OCI-LY7 (cell line): Measurements from ENCODE around the gene SLC5A11. TPM values are rescaled to one million over a fixed set of nuclear protein-coding genes. Genes with fewer than 3 reads are reported as not detected.
"Not testable (repeated sequence)": the region's sequence is repeated elsewhere in the genome, so short reads cannot be mapped to it uniquely, and the experiment has no call there.

Experiments
- BruUV-seq: library from RNA; stranded (reverse); fragments of 400-500 nt; replicated peaks from 2 replicates; lab custom pipeline; 2021; lab: Mats Ljungman, UMichigan
- CTCF ChIA-PET: fragments of 300-600 bp; sonication (Branson Sonifier 250); formaldehyde crosslinking; loops from one replicate; lab custom pipeline; 2022; ENCODE audit warnings: antibody characterized with exemption; ENCODE audit not compliant: unreplicated experiment; lab: Charles Lee
- POLR2A ChIA-PET: fragments of 300-600 bp; sonication (Branson Sonifier 250); formaldehyde crosslinking; loops from one replicate; lab custom pipeline; 2022; ENCODE audit warnings: antibody characterized with exemption; lab: Charles Lee
- DNase-seq: peaks from one replicate; pipeline ENCODE4 v3.0.0-alpha.2; 2015; ENCODE audit warnings: low spot score
- H2AFZ ChIP-seq: fragments of 200-600 bp; sonication (generic), shearing (Covaris generic); 2 replicates; pipeline ENCODE4 v1.6.1; 2014; ENCODE audit warnings: mild to moderate bottlenecking, antibody characterized with exemption, low read length, moderate library complexity
- H3K27ac ChIP-seq: fragments of 200-600 bp; sonication (generic); 2 replicates; pipeline ENCODE4 v1.5.1; 2014; ENCODE audit warnings: mixed run types, low read depth, mild to moderate bottlenecking, moderate library complexity, low read length, inconsistent platforms; ENCODE audit not compliant: poor library complexity, severe bottlenecking
- H3K36me3 ChIP-seq: fragments of 200-600 bp; sonication (generic); 2 replicates; pipeline ENCODE4 v1.6.1; 2014; ENCODE audit warnings: mild to moderate bottlenecking, antibody characterized with exemption, low read length, moderate library complexity, mixed read lengths; ENCODE audit not compliant: insufficient read depth
- H3K4me1 ChIP-seq: fragments of 200-600 bp; sonication (generic); 2 replicates; pipeline ENCODE4 v1.5.1; 2014; ENCODE audit warnings: mild to moderate bottlenecking, low read length; ENCODE audit not compliant: insufficient read depth, poor library complexity, severe bottlenecking
- H3K4me2 ChIP-seq: fragments of 200-600 bp; sonication (generic); 2 replicates; pipeline ENCODE4 v1.6.1; 2014; ENCODE audit warnings: mild to moderate bottlenecking, low read length
- H3K4me3 ChIP-seq: fragments of 200-600 bp; sonication (generic); 2 replicates; pipeline ENCODE4 v1.5.1; 2014; ENCODE audit warnings: mild to moderate bottlenecking, low read depth, low read length; ENCODE audit not compliant: poor library complexity, severe bottlenecking
- H3K79me2 ChIP-seq: fragments of 200-600 bp; sonication (generic); 2 replicates; pipeline ENCODE4 v1.6.1; 2016; ENCODE audit warnings: low read depth, mild to moderate bottlenecking, low read length, moderate library complexity, mixed read lengths; ENCODE audit not compliant: insufficient read depth
- H3K9me2 ChIP-seq: fragments of 200-600 bp; sonication (generic); 2 replicates; pipeline ENCODE4 v1.6.1; 2016; ENCODE audit warnings: mild to moderate bottlenecking, low read length, mixed read lengths; ENCODE audit not compliant: insufficient read depth
- H3K9me3 ChIP-seq: fragments of 200-600 bp; sonication (generic); 2 replicates; pipeline ENCODE4 v1.6.1; 2014; ENCODE audit warnings: mild to moderate bottlenecking, mixed run types, low read length, mixed read lengths
- H4K20me1 ChIP-seq: fragments of 200-600 bp; sonication (generic); 2 replicates; pipeline ENCODE4 v1.6.1; 2014; ENCODE audit warnings: mild to moderate bottlenecking, antibody characterized with exemption, low read length, moderate library complexity, mixed read lengths; ENCODE audit not compliant: insufficient read depth
- EZH2phosphoT487 ChIP-seq: fragments of 200-600 bp; sonication (generic); IDR thresholded peaks from 2 replicates; pipeline ENCODE4 v1.6.1; 2018; ENCODE audit warnings: low read depth, borderline replicate concordance, mild to moderate bottlenecking, mixed run types, antibody characterized with exemption, low read length, moderate library complexity, mixed read lengths
- intact Hi-C: fragments of 100-400 bp; cut with micrococcal nuclease; formaldehyde crosslinking; loops from one replicate; pipeline ENCODE4 v1.10.0; 2022; ENCODE audit not compliant: unreplicated experiment
- total RNA-seq, 2 experiments: library from RNA; depleted of rRNA in 1 of 2; stranded (reverse); fragments of >200 nt in 1 of 2; shearing (Covaris generic) in 1 of 2; gene quantifications; 2 replicates each; pipeline ENCODE4 v1.2.3, GENCODE V29; 2014 to 2022
- TF ChIP-seq, protein P1 (sequence below): fragments of 200-600 bp; sonication (generic); conservative IDR thresholded peaks from 2 replicates; pipeline ENCODE4 v1.5.1; 2014; ENCODE audit warnings: mild to moderate bottlenecking, antibody characterized with exemption, low read length, moderate library complexity, mixed read lengths

Gene SLC5A11
- total RNA-seq, 2 experiments from 2014 or later = 1.0 TPM

DNA sequence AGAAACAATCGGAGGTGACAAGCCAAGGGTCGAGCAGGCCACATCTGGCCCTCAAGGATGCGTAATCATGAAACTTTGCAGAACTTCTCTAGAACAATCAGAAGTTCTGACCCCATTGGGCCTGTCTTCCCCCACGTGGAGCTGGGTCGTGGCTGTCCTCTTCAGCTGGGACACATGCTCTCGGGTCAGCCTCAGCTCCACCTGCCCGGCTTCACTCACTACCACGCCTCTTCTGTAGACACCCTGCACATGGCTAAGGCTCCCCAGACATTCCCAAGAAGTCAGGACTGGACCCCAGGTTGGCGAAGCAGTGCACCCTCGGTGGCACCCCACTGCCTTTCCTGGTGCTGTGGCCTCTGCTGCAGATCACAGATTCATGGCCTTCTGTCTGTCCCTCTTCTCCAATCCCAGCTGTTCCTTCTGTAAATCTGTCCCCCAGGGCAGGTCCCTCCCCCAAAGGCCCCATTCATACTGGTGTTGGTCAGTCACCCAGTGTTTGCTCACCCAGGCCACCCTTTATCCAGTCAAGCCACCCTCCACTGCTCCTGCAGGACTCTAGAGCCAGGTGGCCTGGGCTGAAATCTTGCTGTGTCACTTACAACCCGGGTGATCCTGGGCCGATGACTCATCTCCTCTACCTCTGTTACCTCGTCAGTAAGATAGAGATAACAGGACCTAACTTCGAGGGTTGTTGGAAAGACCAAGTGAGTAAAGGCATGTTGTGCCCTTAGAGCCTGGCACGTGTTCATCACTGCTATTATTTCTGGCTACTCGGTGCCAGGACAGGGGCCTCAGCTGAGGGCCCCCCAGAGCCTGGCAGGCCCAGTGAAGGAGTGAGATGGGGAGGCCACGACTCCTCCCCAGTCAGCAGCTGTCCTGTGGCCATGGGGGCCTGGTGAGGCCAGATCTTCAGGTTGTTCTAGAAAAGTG, 1.4 kb upstream of the SLC5A11 start:
- BruUV-seq = no TSS peak
- Histone ChIP-seq H3K9me3 (no peaks in the 10 kb centered on the region), H3K9me2 (no peaks in the 10 kb centered on the region), H2AFZ (no peak overlapping the region), H3K36me3 (no peaks in the 10 kb centered on the region), H3K4me1 (no peaks in the 10 kb centered on the region), H3K27ac (no peak overlapping the region), H4K20me1 (no peaks in the 10 kb centered on the region), H3K79me2 (no peaks in the 10 kb centered on the region), H3K4me3 (no peak overlapping the region), H3K4me2 (no peak overlapping the region)
- POLR2A ChIA-PET = no interaction called here
- DNase-seq = no peak
- intact Hi-C loops = no loop called here
- TF ChIP-seq EZH2phosphoT487 = no peak
- TF ChIP-seq, protein P1, sequence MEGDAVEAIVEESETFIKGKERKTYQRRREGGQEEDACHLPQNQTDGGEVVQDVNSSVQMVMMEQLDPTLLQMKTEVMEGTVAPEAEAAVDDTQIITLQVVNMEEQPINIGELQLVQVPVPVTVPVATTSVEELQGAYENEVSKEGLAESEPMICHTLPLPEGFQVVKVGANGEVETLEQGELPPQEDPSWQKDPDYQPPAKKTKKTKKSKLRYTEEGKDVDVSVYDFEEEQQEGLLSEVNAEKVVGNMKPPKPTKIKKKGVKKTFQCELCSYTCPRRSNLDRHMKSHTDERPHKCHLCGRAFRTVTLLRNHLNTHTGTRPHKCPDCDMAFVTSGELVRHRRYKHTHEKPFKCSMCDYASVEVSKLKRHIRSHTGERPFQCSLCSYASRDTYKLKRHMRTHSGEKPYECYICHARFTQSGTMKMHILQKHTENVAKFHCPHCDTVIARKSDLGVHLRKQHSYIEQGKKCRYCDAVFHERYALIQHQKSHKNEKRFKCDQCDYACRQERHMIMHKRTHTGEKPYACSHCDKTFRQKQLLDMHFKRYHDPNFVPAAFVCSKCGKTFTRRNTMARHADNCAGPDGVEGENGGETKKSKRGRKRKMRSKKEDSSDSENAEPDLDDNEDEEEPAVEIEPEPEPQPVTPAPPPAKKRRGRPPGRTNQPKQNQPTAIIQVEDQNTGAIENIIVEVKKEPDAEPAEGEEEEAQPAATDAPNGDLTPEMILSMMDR = no peak
- CTCF ChIA-PET = no interaction called here

DNA sequence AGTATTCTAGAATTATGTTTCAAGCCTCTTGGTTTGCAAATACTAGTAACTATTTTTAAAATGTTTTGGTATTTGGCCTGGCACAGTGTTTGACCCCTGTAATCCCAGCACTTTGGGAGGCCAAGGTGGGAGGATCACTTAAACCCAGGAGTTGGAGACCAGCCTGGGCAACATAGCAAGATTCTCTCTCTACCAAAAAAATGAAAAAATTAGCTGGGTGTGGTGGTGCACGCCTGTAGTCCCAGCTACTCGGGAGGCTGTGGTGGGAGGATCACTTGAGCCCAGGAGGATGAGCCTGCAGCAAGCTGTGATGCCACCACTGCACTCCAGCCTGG, 765 bp upstream of the SLC5A11 start:
- not testable (repeated sequence) for H4K20me1 ChIP-seq, DNase-seq

DNA sequence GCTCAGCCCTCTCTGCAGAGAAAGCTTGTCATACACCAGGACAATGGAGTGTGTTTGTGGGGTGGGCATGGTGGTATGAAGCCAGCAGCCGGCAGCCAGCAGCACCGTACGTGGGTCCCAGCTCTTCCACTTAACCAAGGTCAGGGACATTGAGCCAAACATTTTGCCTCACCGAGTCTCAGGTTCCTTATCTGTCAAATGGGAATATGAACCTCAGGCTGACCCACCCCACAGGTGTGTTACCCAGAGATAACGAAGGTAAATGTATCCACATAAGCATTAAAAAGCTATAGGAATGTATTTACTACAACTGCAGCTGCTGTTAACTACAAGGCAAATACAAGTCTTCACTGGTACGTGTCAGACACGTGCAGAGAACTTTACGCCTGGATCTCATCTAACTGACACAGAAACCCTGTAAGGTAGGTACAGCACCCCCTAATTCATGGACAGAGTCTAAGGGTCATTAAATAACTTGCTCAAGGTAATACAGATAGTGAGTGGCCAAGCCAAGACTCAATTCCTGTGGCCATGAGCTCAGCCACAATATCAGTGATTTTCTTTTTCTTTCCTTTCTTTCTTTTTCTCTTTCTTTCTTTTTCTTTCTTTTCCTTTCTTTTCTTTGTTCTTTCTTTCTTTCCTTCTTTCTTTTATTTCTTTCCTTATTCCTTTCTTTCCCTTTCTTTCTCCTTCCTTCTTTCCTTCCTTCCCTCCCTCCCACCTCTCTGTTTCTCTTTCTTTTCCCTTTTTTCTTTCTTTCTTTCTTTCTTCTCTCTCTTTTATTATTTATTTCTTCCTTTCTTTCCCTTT, 990 bp downstream of the SLC5A11 start:
- H3K4me1 ChIP-seq = no peaks in the 10 kb centered on the region
- no peak overlapping the region for H3K27ac ChIP-seq
- no peaks in the 10 kb centered on the region for H3K9me2 ChIP-seq
- no peak for TF ChIP-seq EZH2phosphoT487
- TF ChIP-seq, protein P1 = no peak
- no peak overlapping the region for H3K4me3 ChIP-seq
- no peaks in the 10 kb centered on the region for H3K36me3 ChIP-seq
- ChIA-PET POLR2A (interaction anchor here (0.7 kb wide), 1 partner anchor 261 kb away, joined by 3 read pairs; no protein-coding TSS in a partner anchor), CTCF (no interaction called here)
- H3K9me3 ChIP-seq = no peaks in the 10 kb centered on the region
- H2AFZ ChIP-seq = no peak overlapping the region
- BruUV-seq = no TSS peak
- no peaks in the 10 kb centered on the region for H3K79me2 ChIP-seq
- no peaks in the 10 kb centered on the region for H4K20me1 ChIP-seq
- intact Hi-C loops = no loop called here
- no peak for DNase-seq
- no peak overlapping the region for H3K4me2 ChIP-seq

More for the DNA sequence above, 765 bp upstream of the SLC5A11 start:
- CTCF ChIA-PET, H3K4me3 ChIP-seq, H3K9me2 ChIP-seq, H3K36me3 ChIP-seq, H3K4me2 ChIP-seq, intact Hi-C loops, H3K4me1 ChIP-seq, H3K9me3 ChIP-seq, BruUV-seq, H2AFZ ChIP-seq, H3K27ac ChIP-seq, H3K79me2 ChIP-seq: not testable (repeated sequence)
- POLR2A ChIA-PET = interaction anchor here (0.6 kb wide), 1 partner anchor 209 kb away, joined by 4 read pairs; no protein-coding TSS in a partner anchor
